Nephron progenitor cell (in vitro differentiated cells): ENCODE data around the gene ACSL3.
"Not testable (repeated sequence)": the region's sequence is repeated elsewhere in the genome, so short reads cannot be mapped to it uniquely, and the experiment has no call there.

ENCODE experiments used
- DNase-seq: peaks from one replicate; pipeline ENCODE4 v3.0.0; 2021
- H3K27ac Mint-ChIP-seq: 2 replicates; pipeline ENCODE4 v1.8.0; 2021; ENCODE audit warnings: mild to moderate bottlenecking, moderate library complexity, mixed read lengths
- H3K27me3 Mint-ChIP-seq: 2 replicates; pipeline ENCODE4 v1.8.0; 2021; ENCODE audit warnings: mild to moderate bottlenecking, low read depth, mixed read lengths; ENCODE audit not compliant: poor library complexity
- H3K36me3 Mint-ChIP-seq: 2 replicates; pipeline ENCODE4 v1.8.0; 2021; ENCODE audit warnings: low read depth, mixed read lengths
- H3K4me1 Mint-ChIP-seq: 2 replicates; pipeline ENCODE4 v1.8.0; 2021; ENCODE audit warnings: mixed read lengths
- H3K4me3 Mint-ChIP-seq: 2 replicates; pipeline ENCODE4 v1.8.0; 2021; ENCODE audit warnings: mild to moderate bottlenecking, moderate library complexity, mixed read lengths
- H3K9me3 Mint-ChIP-seq: 2 replicates; pipeline ENCODE4 v1.8.0; 2021; ENCODE audit warnings: mild to moderate bottlenecking, moderate library complexity, mixed read lengths
- CTCF ChIP-seq: fragments of 200-600 bp; sonication (generic); IDR thresholded peaks from 2 replicates; pipeline ENCODE4 v1.5.0; 2021; ENCODE audit warnings: antibody characterized with exemption

ACSL3 gene

GRCh38 chr2:222866358-222866960, 5.6 kb downstream of the ACSL3 start:
- Mint-ChIP-seq H3K27me3 (no peaks in the 10 kb centered on the region), H3K27ac (no peak overlapping the region), H3K9me3 (no peaks in the 10 kb centered on the region), H3K4me1 (peaks cover 13% of the 10 kb centered on the region), H3K36me3 (no peaks in the 10 kb centered on the region), H3K4me3 (no peak overlapping the region)
- DNase-seq, result no peak
- TF ChIP-seq CTCF, result no peak

DNA sequence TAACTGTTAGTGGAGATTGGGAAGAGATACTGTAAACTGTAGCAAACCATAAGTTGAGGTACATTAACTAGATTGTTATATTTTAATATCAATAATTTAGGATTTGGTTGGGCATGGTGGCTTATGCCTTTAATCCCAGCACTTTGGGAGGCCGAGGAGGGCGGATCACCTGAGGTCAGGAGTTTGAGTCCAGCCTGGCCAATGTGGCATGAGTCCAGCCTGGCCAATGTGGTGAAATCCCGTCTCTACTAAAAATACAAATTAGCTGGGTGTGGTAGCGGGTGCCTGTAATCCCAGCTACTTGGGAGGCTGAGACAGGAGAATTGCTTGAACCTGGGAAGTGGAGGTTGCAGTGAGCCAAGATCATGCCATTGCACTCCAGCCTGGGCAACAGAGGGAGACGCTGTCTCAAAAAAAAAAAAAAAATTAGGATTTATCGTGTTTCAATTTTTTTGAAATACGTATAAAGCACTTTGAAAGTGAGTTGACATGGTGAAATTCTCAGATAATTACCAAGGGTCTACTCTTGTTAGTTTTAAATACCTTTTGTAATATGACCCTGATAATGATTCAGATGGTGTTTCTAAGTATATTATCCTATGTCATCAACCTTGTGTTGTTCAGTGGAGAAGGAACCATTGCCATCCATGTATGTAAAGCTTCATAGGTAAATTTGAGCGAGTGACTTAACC, 7.9 kb downstream of the ACSL3 start:
- H3K4me1 Mint-ChIP-seq, H3K36me3 Mint-ChIP-seq, DNase-seq, H3K27ac Mint-ChIP-seq, H3K27me3 Mint-ChIP-seq, H3K9me3 Mint-ChIP-seq, H3K4me3 Mint-ChIP-seq: not testable (repeated sequence)

DNA sequence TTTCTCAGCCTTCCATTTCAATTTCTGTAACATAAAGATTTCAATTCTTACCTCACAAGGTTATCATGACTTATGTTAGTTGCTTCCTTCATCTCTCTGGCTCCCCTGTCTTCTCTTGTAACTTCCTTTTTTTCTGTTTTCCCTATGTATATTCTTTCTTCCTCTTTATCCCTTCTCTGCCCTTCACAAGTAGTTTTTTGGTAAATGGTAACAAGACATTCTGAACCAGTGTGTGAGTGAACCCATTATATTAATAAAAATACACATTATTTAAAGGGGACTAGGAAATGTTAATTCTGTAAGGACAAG, 8.4 kb downstream of the ACSL3 start:
- Mint-ChIP-seq H3K27ac (no peak overlapping the region), H3K4me3 (no peak overlapping the region), H3K27me3 (no peaks in the 10 kb centered on the region), H3K4me1 (peaks cover 8% of the 10 kb centered on the region), H3K9me3 (peaks cover 4% of the 10 kb centered on the region), H3K36me3 (no peaks in the 10 kb centered on the region)
- TF ChIP-seq CTCF, result no peak
- DNase-seq, result no peak

- H3K27me3 Mint-ChIP-seq, result no peaks in the 10 kb centered on the region
- peaks cover 9% of the 10 kb centered on the region for H3K36me3 Mint-ChIP-seq
- H3K4me3 Mint-ChIP-seq, result no peak overlapping the region
- DNase-seq, result no peak
- no peaks in the 10 kb centered on the region for H3K4me1 Mint-ChIP-seq
- peaks cover 4% of the 10 kb centered on the region for H3K9me3 Mint-ChIP-seq
- no peak for TF ChIP-seq CTCF
- H3K27ac Mint-ChIP-seq, result no peak overlapping the region
Observed at GRCh38 chr2:222871291-222871690, 10.5 kb downstream of the ACSL3 start.

DNA sequence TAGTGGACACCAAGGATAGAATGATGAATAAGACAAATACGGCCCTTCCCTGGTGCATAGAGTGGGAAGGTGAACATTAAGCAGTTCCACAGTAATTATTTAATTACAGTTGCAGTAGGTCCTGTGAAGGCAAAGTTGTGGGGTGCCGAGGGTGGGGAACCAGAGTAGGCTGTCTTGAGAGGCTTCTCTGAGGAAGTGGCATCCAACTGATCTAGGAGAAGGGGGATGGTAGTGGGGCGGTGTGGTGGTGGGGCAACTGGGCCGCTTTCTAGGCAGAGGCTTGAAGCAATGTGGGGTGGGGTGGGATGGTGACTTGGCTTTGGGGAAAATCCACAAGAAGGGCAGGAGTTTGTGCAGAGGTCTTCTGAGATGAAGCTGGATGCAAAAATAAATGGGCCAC, 11.7 kb downstream of the ACSL3 start:
- Mint-ChIP-seq H3K4me1 (peaks cover 6% of the 10 kb centered on the region), H3K36me3 (peaks cover 15% of the 10 kb centered on the region), H3K27me3 (no peaks in the 10 kb centered on the region), H3K4me3 (no peak overlapping the region), H3K27ac (no peak overlapping the region), H3K9me3 (peaks cover 4% of the 10 kb centered on the region)
- no peak for DNase-seq
- no peak for TF ChIP-seq CTCF

DNA sequence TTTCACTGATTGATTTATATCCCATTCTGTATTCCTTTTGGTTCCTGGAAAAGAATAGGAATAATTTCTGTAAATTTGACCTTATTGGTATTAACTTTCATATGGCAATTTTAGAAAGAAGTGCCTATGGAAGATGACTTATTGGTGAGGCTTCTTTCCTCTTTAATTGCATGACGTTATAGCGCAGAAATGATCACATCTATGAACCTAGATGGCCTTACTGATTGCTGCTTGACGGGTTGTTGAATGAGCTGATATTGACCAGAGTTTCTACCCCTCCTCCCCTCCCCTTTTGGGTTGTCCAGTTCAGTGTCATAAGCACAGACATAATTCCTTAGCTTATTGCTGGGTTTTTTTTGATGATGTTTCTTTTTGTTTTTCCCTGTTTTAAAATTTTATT, 14.6 kb downstream of the ACSL3 start:
- Mint-ChIP-seq H3K4me3 (no peak overlapping the region), H3K4me1 (peaks cover 17% of the 10 kb centered on the region), H3K27ac (no peak overlapping the region), H3K9me3 (peaks cover 17% of the 10 kb centered on the region), H3K36me3 (peaks cover 24% of the 10 kb centered on the region), H3K27me3 (no peaks in the 10 kb centered on the region)
- no peak for DNase-seq
- no peak for TF ChIP-seq CTCF
